ENCODE data around the gene OR52A1. TPM values are rescaled to one million over a fixed set of nuclear protein-coding genes. Genes with fewer than 3 reads are reported as not detected.

Gene OR52A1
- not detected in 2 replicates for total RNA-seq

GRCh38 chr11:5154657-5155056, at the start of gene OR52A1:
TSS of gene OR52A1 (minus strand) at chr11:5154757. CDS start at chr11:5152369, 2,388 bp downstream.

GRCh38 chr11:5200582-5200981, 46.0 kb upstream of the OR52A1 start, which contains the start of gene OR51V1:
TSS of gene OR51V1 (minus strand) at chr11:5200682. CDS start at chr11:5200682, 0 bp downstream.

GRCh38 chr11:5137996-5138395, 16.6 kb downstream of the OR52A1 start, which contains the start of gene OR52A5:
TSS of gene OR52A5 (minus strand) at chr11:5138356. CDS start at chr11:5132642, 5,714 bp downstream.

Other genes with a start within 250 kb of the OR52A1 start
- not detected in 2 replicates for gene OR51G2, start 235.4 kb downstream of the OR52A1 start, total RNA-seq
- not detected in 2 replicates for gene OR51G1, start 230.4 kb downstream of the OR52A1 start, total RNA-seq
- not detected in 2 replicates for gene OR51A4, start 207.2 kb downstream of the OR52A1 start, total RNA-seq
- gene OR51A2, start 199.0 kb downstream of the OR52A1 start, total RNA-seq = not detected in 2 replicates
- gene OR51L1, start 159.9 kb downstream of the OR52A1 start, total RNA-seq = not detected in 2 replicates
- gene OR52J3, start 108.2 kb downstream of the OR52A1 start, total RNA-seq = not detected in 2 replicates
- not detected in 2 replicates for gene OR52E2, start 95.1 kb downstream of the OR52A1 start, total RNA-seq
- gene OR52E1, start 85.2 kb downstream of the OR52A1 start, total RNA-seq = not detected in 2 replicates
- gene OR52A5, start 16.4 kb downstream of the OR52A1 start, total RNA-seq = not detected in 2 replicates
- not detected in 2 replicates for gene OR51V1, start 45.9 kb upstream of the OR52A1 start, total RNA-seq
- gene HBB, start 72.3 kb upstream of the OR52A1 start, total RNA-seq = not detected in 2 replicates
- 0.24 TPM in 1 of 2 replicates, not detected in the other for gene HBD, start 79.7 kb upstream of the OR52A1 start, total RNA-seq
- gene HBG1, start 95.1 kb upstream of the OR52A1 start, total RNA-seq = not detected in 2 replicates
- not detected in 2 replicates for gene HBG2, start 100.0 kb upstream of the OR52A1 start, total RNA-seq
- not detected in 2 replicates for gene HBE1, start 115.2 kb upstream of the OR52A1 start, total RNA-seq
- gene OR51B4, start 147.2 kb upstream of the OR52A1 start, total RNA-seq = not detected in 2 replicates
- not detected in 2 replicates for gene OR51B2, start 169.5 kb upstream of the OR52A1 start, total RNA-seq
- gene OR51B5, start 188.8 kb upstream of the OR52A1 start, total RNA-seq = 0.32 TPM in 1 of 2 replicates, not detected in the other
- not detected in 2 replicates for gene OR51B6, start 196.8 kb upstream of the OR52A1 start, total RNA-seq
- gene OR51M1, start 229.1 kb upstream of the OR52A1 start, total RNA-seq = not detected in 2 replicates

Data from hair follicle dermal papilla cell (primary cell).